ENCODE results near the gene HPCAL1. TPM values are rescaled to one million over a fixed set of nuclear protein-coding genes. Genes with fewer than 3 reads are reported as not detected.
"Not testable (repeated sequence)": the region's sequence is repeated elsewhere in the genome, so short reads cannot be mapped to it uniquely, and the experiment has no call there.

HPCAL1 gene
- total and polyA plus RNA-seq, 4 donors = 122 to 147 (median 136) TPM

DNA sequence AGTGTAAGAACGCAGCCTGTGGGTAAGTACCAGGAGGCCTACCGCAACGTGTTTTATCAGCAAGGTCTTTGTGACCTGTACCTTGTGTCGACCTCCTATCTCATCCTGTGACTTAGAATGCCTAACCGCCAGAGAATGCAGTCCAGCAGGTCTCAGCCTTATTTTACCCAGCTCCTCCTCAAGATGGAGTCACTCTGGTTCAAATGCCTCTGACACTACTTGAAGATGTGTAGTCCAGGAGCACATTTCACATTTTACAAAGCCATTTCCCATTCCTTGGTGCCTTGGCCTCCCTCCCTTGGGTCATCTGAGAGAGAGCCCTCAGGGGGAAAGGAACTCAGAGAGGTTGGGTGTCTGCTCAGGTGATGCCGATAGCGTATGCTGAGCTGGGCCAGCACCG, 6.6 kb upstream of the HPCAL1 start:
- no peaks in the 10 kb centered on the region for H3K36me3 ChIP-seq (ENCODE audit: control insufficient read depth in 4 of 4, insufficient read depth in 4 of 4, low read length in 4 of 4)
- H3K27me3 ChIP-seq (ENCODE audit: control insufficient read depth in 3 of 3, insufficient read depth in 3 of 3, low read length in 2 of 3) = no peaks in the 10 kb centered on the region
- peaks cover 0 to 9% (median 0%) of the 10 kb centered on the region in 5 donors for H3K4me1 ChIP-seq (ENCODE audit: control insufficient read depth in 5 of 5, insufficient read depth in 5 of 5, low read length in 5 of 5)
- H3K9ac ChIP-seq (ENCODE audit: insufficient read depth in 1 of 2, low read length in 2 of 2) = no peak overlapping the region
- 94% methylated on average over 8 of the region's 8 CpGs for WGBS, 2 donors
- TF ChIP-seq, protein P1, sequence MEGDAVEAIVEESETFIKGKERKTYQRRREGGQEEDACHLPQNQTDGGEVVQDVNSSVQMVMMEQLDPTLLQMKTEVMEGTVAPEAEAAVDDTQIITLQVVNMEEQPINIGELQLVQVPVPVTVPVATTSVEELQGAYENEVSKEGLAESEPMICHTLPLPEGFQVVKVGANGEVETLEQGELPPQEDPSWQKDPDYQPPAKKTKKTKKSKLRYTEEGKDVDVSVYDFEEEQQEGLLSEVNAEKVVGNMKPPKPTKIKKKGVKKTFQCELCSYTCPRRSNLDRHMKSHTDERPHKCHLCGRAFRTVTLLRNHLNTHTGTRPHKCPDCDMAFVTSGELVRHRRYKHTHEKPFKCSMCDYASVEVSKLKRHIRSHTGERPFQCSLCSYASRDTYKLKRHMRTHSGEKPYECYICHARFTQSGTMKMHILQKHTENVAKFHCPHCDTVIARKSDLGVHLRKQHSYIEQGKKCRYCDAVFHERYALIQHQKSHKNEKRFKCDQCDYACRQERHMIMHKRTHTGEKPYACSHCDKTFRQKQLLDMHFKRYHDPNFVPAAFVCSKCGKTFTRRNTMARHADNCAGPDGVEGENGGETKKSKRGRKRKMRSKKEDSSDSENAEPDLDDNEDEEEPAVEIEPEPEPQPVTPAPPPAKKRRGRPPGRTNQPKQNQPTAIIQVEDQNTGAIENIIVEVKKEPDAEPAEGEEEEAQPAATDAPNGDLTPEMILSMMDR (IDR thresholded peaks at IDR 0.05; ENCODE audit: control extremely low read depth, extremely low read depth) = no peak
- H3K27ac ChIP-seq (ENCODE audit: low read depth in 1 of 2, low read length in 1 of 2) = no peak overlapping the region
- no peak for ATAC-seq (ENCODE audit: insufficient read depth, low FRiP score)
- no peak overlapping the region for H3K4me3 ChIP-seq
- H3K9me3 ChIP-seq (ENCODE audit: control insufficient read depth in 4 of 4, insufficient read depth in 3 of 4, low read length in 3 of 4) = peaks cover 0 to 4% (median 0%) of the 10 kb centered on the region in 4 donors
- no peak for DNase-seq

DNA sequence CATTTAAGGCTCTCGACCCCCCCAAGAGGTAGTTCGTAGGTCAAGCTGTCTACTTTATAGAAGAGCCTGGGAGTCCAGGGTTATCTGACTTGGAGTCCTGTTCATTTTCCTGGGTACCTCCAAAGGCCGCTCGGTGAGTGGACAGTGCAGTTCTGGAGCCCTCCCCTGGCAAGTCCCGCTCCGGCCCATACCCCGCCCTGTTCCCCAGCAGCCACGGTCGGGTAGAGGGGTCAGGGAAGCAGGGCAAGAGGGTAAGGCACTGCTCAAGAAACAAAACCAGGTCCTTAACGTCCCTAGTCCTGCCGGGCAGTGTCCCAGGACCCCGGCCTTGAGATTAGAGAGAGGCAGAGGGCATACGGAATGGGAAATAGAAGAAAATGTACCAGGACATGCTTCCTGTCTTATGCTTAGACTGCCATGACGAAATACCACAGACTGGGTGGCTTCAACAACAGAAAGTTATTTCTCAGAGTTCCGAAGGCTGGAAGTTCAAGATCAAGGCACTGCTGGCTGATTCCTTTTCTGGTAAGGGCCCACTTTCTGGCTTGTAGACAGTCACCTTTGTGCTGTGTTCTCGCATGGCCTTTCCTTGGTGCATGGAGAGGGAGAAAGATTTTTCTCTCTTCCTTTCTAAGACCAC, 5.4 kb upstream of the HPCAL1 start:
- H3K9ac ChIP-seq (ENCODE audit: insufficient read depth in 1 of 2, low read length in 2 of 2) = no peak overlapping the region
- TF ChIP-seq, protein P1 (IDR thresholded peaks at IDR 0.05; ENCODE audit: control extremely low read depth, extremely low read depth) = no peak
- no peak for ATAC-seq (ENCODE audit: insufficient read depth, low FRiP score)
- WGBS, 2 donors = 78 to 84% methylated on average over 16 of the region's 16 CpGs
- no peaks in the 10 kb centered on the region for H3K27me3 ChIP-seq (ENCODE audit: control insufficient read depth in 3 of 3, insufficient read depth in 3 of 3, low read length in 2 of 3)
- H3K36me3 ChIP-seq (ENCODE audit: control insufficient read depth in 4 of 4, insufficient read depth in 4 of 4, low read length in 4 of 4) = no peaks in the 10 kb centered on the region
- peaks cover 0 to 4% (median 0%) of the 10 kb centered on the region in 4 donors for H3K9me3 ChIP-seq (ENCODE audit: control insufficient read depth in 4 of 4, insufficient read depth in 3 of 4, low read length in 3 of 4)
- H3K4me3 ChIP-seq = peak overlapping the region; percentile 11
- peaks cover 0 to 12% (median 0%) of the 10 kb centered on the region in 5 donors for H3K4me1 ChIP-seq (ENCODE audit: control insufficient read depth in 5 of 5, insufficient read depth in 5 of 5, low read length in 5 of 5)
- DNase-seq = no peak
- H3K27ac ChIP-seq (ENCODE audit: low read depth in 1 of 2, low read length in 1 of 2) = no peak overlapping the region

DNA sequence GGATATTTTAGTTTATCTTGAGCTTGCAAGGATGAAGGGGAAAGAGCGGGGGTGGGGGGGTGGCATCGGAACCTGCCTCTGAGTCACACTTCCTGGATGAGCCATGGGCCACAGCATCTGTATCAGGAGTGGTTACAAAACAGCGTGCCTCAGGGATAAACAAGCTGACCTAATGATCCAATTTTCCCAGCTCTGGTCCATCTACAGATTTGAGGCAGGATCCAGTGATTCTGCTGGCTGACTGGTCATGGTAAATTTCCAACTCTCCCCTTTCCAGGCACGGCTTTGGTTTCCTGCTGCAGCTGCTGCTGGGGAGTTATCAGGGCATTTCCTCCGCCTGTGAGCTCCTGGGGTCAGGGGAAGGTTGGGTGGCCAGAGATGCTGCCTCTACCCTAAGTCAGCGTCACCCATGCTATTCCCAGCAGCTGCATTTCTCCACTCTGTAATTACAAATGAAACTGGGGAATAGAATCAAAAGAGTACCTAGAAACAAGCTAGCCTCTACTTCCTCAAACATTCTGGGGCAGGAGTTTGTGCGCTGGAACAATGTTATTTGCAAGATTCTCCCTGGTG, 4.7 kb upstream of the HPCAL1 start:
- H3K36me3 ChIP-seq (ENCODE audit: control insufficient read depth in 4 of 4, insufficient read depth in 4 of 4, low read length in 4 of 4) = no peaks in the 10 kb centered on the region
- 23 to 31% methylated on average over 7 of the region's 7 CpGs for WGBS, 2 donors
- H3K27me3 ChIP-seq (ENCODE audit: control insufficient read depth in 3 of 3, insufficient read depth in 3 of 3, low read length in 2 of 3) = no peaks in the 10 kb centered on the region
- peak overlapping the region; percentile 22 to 58 for H3K27ac ChIP-seq (ENCODE audit: low read depth in 1 of 2, low read length in 1 of 2)
- DNase-seq (peak in 1 of 3 donors; percentile 25), ATAC-seq (ENCODE audit: insufficient read depth, low FRiP score) (no peak)
- peaks cover 0 to 12% (median 0%) of the 10 kb centered on the region in 5 donors for H3K4me1 ChIP-seq (ENCODE audit: control insufficient read depth in 5 of 5, insufficient read depth in 5 of 5, low read length in 5 of 5)
- H3K4me3 ChIP-seq = no peak overlapping the region
- H3K9ac ChIP-seq (ENCODE audit: insufficient read depth in 1 of 2, low read length in 2 of 2) = no peak overlapping the region
- TF ChIP-seq, protein P1 (IDR thresholded peaks at IDR 0.05; ENCODE audit: control extremely low read depth, extremely low read depth) = no peak
- peaks cover 0 to 4% (median 0%) of the 10 kb centered on the region in 4 donors for H3K9me3 ChIP-seq (ENCODE audit: control insufficient read depth in 4 of 4, insufficient read depth in 3 of 4, low read length in 3 of 4)

DNA sequence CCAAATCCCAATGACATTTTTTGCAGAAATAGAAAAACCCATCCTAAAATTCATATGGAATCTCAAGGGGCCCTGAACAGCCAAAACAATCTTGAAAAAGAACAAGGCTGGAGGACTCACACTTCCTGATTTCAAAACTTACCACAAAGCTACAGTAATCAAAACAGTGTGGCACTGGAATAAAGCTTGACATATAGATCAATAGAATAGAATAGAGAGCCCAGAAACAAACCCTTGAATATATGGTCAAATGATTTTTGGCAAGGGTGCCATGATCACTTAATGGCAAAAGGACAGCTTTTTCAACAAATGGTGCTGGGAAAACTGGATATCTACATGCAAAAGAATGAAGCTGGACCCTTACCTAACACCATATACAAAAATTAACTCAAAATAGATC, 3.9 kb upstream of the HPCAL1 start:
- not testable (repeated sequence) for H3K9ac ChIP-seq (ENCODE audit: insufficient read depth in 1 of 2, low read length in 2 of 2); DNase-seq; H3K4me3 ChIP-seq; H3K27me3 ChIP-seq (ENCODE audit: control insufficient read depth in 3 of 3, insufficient read depth in 3 of 3, low read length in 2 of 3); H3K36me3 ChIP-seq (ENCODE audit: control insufficient read depth in 4 of 4, insufficient read depth in 4 of 4, low read length in 4 of 4); H3K27ac ChIP-seq (ENCODE audit: low read depth in 1 of 2, low read length in 1 of 2); ATAC-seq (ENCODE audit: insufficient read depth, low FRiP score); H3K9me3 ChIP-seq (ENCODE audit: control insufficient read depth in 4 of 4, insufficient read depth in 3 of 4, low read length in 3 of 4)
- peaks cover 0 to 12% (median 0%) of the 10 kb centered on the region in 5 donors for H3K4me1 ChIP-seq (ENCODE audit: control insufficient read depth in 5 of 5, insufficient read depth in 5 of 5, low read length in 5 of 5)
